H1 (cell line): ENCODE measurements around the gene TSPEAR. TPM values are rescaled to one million over a fixed set of nuclear protein-coding genes. Genes with fewer than 3 reads are reported as not detected.
A peak's percentile ranks its signal among the peaks of the same experiment; 100 is the strongest.

Source experiments
- CTCF ChIA-PET: fragments of 300-600 bp; sonication (Branson Sonifier 250); formaldehyde crosslinking; loops from one replicate; lab custom pipeline; 2021; ENCODE audit not compliant: partially characterized antibody; lab: Charles Lee
- POLR2A ChIA-PET: fragments of 300-600 bp; sonication (Branson Sonifier 250); formaldehyde crosslinking; loops from one replicate; lab custom pipeline; 2021; ENCODE audit warnings: inconsistent platforms; ENCODE audit not compliant: partially characterized antibody; lab: Charles Lee
- DNase-seq, 2 experiments: peaks; one replicate each; pipeline versions ENCODE4 v3.0.0 to v3.0.0-alpha.2; 2010 to 2022; ENCODE audit warnings: low spot score in 2 of 2, low read depth in 1 of 2, mixed read lengths in 1 of 2
- FAIRE-seq: peaks from 2 replicates; lab custom pipeline; 2011; peaks lifted over from hg19 to GRCh38; lab: Jason Lieb, UNC
- H2AFZ ChIP-seq: 2 replicates; pipeline ENCODE4 v1.8.1; 2012; ENCODE audit warnings: low read length, inconsistent platforms
- H2AK5ac ChIP-seq: 2 replicates; pipeline ENCODE4 v1.6.1; 2013; ENCODE audit warnings: low read depth, low read length
- H2BK120ac ChIP-seq: replicated peaks from 2 replicates; pipeline ENCODE3; 2013; ENCODE audit warnings: low read depth, low read length, inconsistent platforms
- H2BK12ac ChIP-seq: 2 replicates; pipeline ENCODE4 v1.6.1; 2013; ENCODE audit warnings: low read depth, low read length
- H2BK15ac ChIP-seq: 2 replicates; pipeline ENCODE4 v1.6.1; 2013; ENCODE audit warnings: low read length
- H2BK20ac ChIP-seq: 2 replicates; pipeline ENCODE4 v1.6.1; 2013; ENCODE audit warnings: low read length
- H2BK5ac ChIP-seq: 2 replicates; pipeline ENCODE4 v1.6.1; 2013; ENCODE audit warnings: low read depth, low read length
- H3K14ac ChIP-seq: 2 replicates; pipeline ENCODE4 v1.6.1; 2013; ENCODE audit warnings: inconsistent platforms; ENCODE audit not compliant: insufficient read length
- H3K18ac ChIP-seq: 2 replicates; pipeline ENCODE4 v1.6.1; 2013; ENCODE audit warnings: low read length; ENCODE audit errors: extremely low read depth
- H3K23ac ChIP-seq: 2 replicates; pipeline ENCODE4 v1.6.1; 2013; ENCODE audit warnings: inconsistent platforms; ENCODE audit not compliant: insufficient read length
- H3K23me2 ChIP-seq: 2 replicates; pipeline ENCODE4 v1.6.1; 2013; ENCODE audit warnings: low read depth, low read length
- H3K27ac ChIP-seq: 2 replicates; pipeline ENCODE4 v1.6.1; 2011; ENCODE audit warnings: low read depth, low read length, inconsistent platforms
- H3K27me3 ChIP-seq, 4 experiments: replicated peaks in 1 of 4; 1 replicate in 1 of 4; 2 replicates in 3 of 4; pipeline versions ENCODE4 v1.6.1 to v1.8.1; 2011 to 2013; ENCODE audit warnings: low read length in 3 of 4, mild to moderate bottlenecking in 3 of 4, inconsistent platforms in 2 of 4, mixed read lengths in 2 of 4, moderate library complexity in 1 of 4; ENCODE audit not compliant: control insufficient read depth in 3 of 4, insufficient read depth in 3 of 4; ENCODE audit errors: extremely low read depth in 1 of 4
- H3K36me3 ChIP-seq, 4 experiments: 2 replicates each; pipeline versions ENCODE4 v1.6.1 to v1.8.1; 2011 to 2013; ENCODE audit warnings: mild to moderate bottlenecking in 4 of 4, low read length in 3 of 4, moderate library complexity in 2 of 4, control low read depth in 1 of 4, inconsistent platforms in 1 of 4; ENCODE audit not compliant: insufficient read depth in 4 of 4, control insufficient read depth in 2 of 4
- H3K4ac ChIP-seq: replicated peaks from 2 replicates; pipeline ENCODE3; 2013; ENCODE audit warnings: low read length, low read depth, mixed read lengths, inconsistent platforms; ENCODE audit not compliant: insufficient read length
- H3K4me1 ChIP-seq, 4 experiments: replicated peaks in 1 of 4; 1 replicate in 1 of 4; 2 replicates in 3 of 4; pipeline versions ENCODE4 v1.6.1 to v1.8.1; 2011 to 2013; ENCODE audit warnings: low read length in 3 of 4, inconsistent platforms in 2 of 4, mixed read lengths in 1 of 4; ENCODE audit not compliant: insufficient read depth in 4 of 4, control insufficient read depth in 3 of 4
- H3K4me2 ChIP-seq, 2 experiments: 2 replicates each; pipeline versions ENCODE4 v1.6.1 to v1.8.1; 2011 to 2013; ENCODE audit warnings: low read depth in 2 of 2, low read length in 2 of 2, control low read depth in 1 of 2, inconsistent platforms in 1 of 2, mild to moderate bottlenecking in 1 of 2; ENCODE audit not compliant: insufficient read depth in 1 of 2
- H3K4me3 ChIP-seq, 4 experiments: fragments of 200-600, 300-600 bp in 1 of 4; sonication (generic), shearing (Covaris generic), sonication (Bioruptor Twin) in 1 of 4; 2 replicates each; pipeline versions ENCODE4 v1.5.1 to v1.8.1; 2011 to 2016; ENCODE audit warnings: low read length in 4 of 4, low read depth in 3 of 4, control low read depth in 2 of 4, inconsistent platforms in 2 of 4, mild to moderate bottlenecking in 2 of 4, mixed read lengths in 1 of 4, moderate library complexity in 1 of 4; ENCODE audit not compliant: insufficient read depth in 2 of 4; ENCODE audit errors: extremely low read depth in 1 of 4
- H3K56ac ChIP-seq: replicated peaks from 2 replicates; pipeline ENCODE3; 2013; ENCODE audit warnings: low read depth, mild to moderate bottlenecking, mixed read lengths, low read length, inconsistent platforms; ENCODE audit not compliant: insufficient read length
- H3K79me1 ChIP-seq: 2 replicates; pipeline ENCODE4 v1.6.1; 2013; ENCODE audit warnings: low read depth, low read length, control low read depth
- H3K79me2 ChIP-seq, 2 experiments: 2 replicates each; pipeline versions ENCODE4 v1.6.1 to v1.8.1; 2012 to 2013; ENCODE audit warnings: low read length in 2 of 2, mild to moderate bottlenecking in 2 of 2, inconsistent platforms in 1 of 2; ENCODE audit not compliant: insufficient read depth in 2 of 2, control insufficient read depth in 1 of 2
- H3K9ac ChIP-seq, 4 experiments: replicated peaks in 1 of 4; 1 replicate in 1 of 4; 2 replicates in 3 of 4; pipeline versions ENCODE4 v1.6.1 to v1.8.1; 2011 to 2013; ENCODE audit warnings: low read depth in 3 of 4, low read length in 3 of 4, control low read depth in 2 of 4, mild to moderate bottlenecking in 2 of 4, moderate library complexity in 2 of 4, inconsistent platforms in 1 of 4; ENCODE audit errors: extremely low read depth in 1 of 4
- H3K9me3 ChIP-seq, 2 experiments: 2 replicates each; pipeline versions ENCODE4 v1.6.1 to v1.8.1; 2012 to 2013; ENCODE audit warnings: mild to moderate bottlenecking in 2 of 2, moderate library complexity in 2 of 2, control low read depth in 1 of 2, inconsistent platforms in 1 of 2, low read depth in 1 of 2, low read length in 1 of 2, mixed read lengths in 1 of 2; ENCODE audit not compliant: insufficient read depth in 2 of 2
- H4K20me1 ChIP-seq, 2 experiments: replicated peaks in 1 of 2; 2 replicates each; pipeline versions ENCODE3 to v1.8.1; 2011 to 2013; ENCODE audit warnings: inconsistent platforms in 2 of 2, low read length in 2 of 2, mild to moderate bottlenecking in 1 of 2; ENCODE audit not compliant: insufficient read depth in 2 of 2, control insufficient read depth in 1 of 2
- H4K5ac ChIP-seq: 2 replicates; pipeline ENCODE4 v1.6.1; 2013; ENCODE audit warnings: low read length, low read depth, mixed read lengths, inconsistent platforms; ENCODE audit not compliant: insufficient read length
- H4K8ac ChIP-seq: 2 replicates; pipeline ENCODE4 v1.8.0; 2013; ENCODE audit warnings: mild to moderate bottlenecking, moderate library complexity, low read length, inconsistent platforms; ENCODE audit not compliant: insufficient read depth; ENCODE audit errors: extremely low read depth
- H4K91ac ChIP-seq: replicated peaks from 2 replicates; pipeline ENCODE3; 2013; ENCODE audit warnings: low read length, mixed read lengths, inconsistent platforms; ENCODE audit not compliant: insufficient read length
- BACH1 ChIP-seq: IDR thresholded peaks from 2 replicates; pipeline ENCODE4 v1.6.1; 2012; ENCODE audit warnings: low read length, improper control_type of control experiment
- MAFK ChIP-seq: IDR thresholded peaks from 2 replicates; pipeline ENCODE4 v1.6.1; 2012; ENCODE audit warnings: low read depth, mild to moderate bottlenecking, improper control_type of control experiment, low read length
- WGBS, 2 experiments: shearing (Covaris generic) in 1 of 2; methylation state at CpG; one replicate each; pipeline versions ENCODE4 v1.1.6 to v1.1.7; 2013 to 2015; ENCODE audit warnings: low lambda C conversion rate in 2 of 2, mixed read lengths in 2 of 2, inconsistent platforms in 1 of 2, low coverage in 1 of 2, missing lambda C conversion rate in 1 of 2; ENCODE audit not compliant: insufficient replicate concordance in 2 of 2, insufficient coverage in 1 of 2, insufficient read length in 1 of 2; ENCODE audit errors: extremely low coverage in 1 of 2, missing lambda C conversion rate in 1 of 2; 5-methylcytosine and 5-hydroxymethylcytosine counted together
- polyA plus RNA-seq, 7 experiments: library from polyadenylated mRNA; depleted of rRNA in 3 of 7; stranded (reverse) in 5 of 7; unstranded in 2 of 7; fragments of >200 nt in 5 of 7; fragments of 200-250 nt in 2 of 7; gene quantifications; 1 replicate in 5 of 7; 2 replicates in 1 of 7; 4 replicates in 1 of 7; pipeline versions ENCODE4 v1.2.1 to v1.2.3, GENCODE V29; 2011 to 2013; ENCODE audit warnings: missing spikeins in 2 of 7, mixed read lengths in 2 of 7
- total RNA-seq: library from RNA; stranded (reverse); fragmentation: NEBNext Ultra II Directional; extraction: Animal tissue kit (Norgen Biotek cat#: 25700); gene quantifications from 2 replicates; pipeline ENCODE4 v1.2.1, GENCODE V29; 2021
- TF ChIP-seq, protein P1 (sequence below): IDR thresholded peaks from 2 replicates; pipeline ENCODE4 v1.6.1; 2012; ENCODE audit warnings: inconsistent platforms

The TSPEAR gene
- total and polyA plus RNA-seq, 2 of the 8 experiments (the other 6 are each of a cell fraction or from before 2014, with no cell fraction given), result 0.58 to 0.89 TPM

DNA sequence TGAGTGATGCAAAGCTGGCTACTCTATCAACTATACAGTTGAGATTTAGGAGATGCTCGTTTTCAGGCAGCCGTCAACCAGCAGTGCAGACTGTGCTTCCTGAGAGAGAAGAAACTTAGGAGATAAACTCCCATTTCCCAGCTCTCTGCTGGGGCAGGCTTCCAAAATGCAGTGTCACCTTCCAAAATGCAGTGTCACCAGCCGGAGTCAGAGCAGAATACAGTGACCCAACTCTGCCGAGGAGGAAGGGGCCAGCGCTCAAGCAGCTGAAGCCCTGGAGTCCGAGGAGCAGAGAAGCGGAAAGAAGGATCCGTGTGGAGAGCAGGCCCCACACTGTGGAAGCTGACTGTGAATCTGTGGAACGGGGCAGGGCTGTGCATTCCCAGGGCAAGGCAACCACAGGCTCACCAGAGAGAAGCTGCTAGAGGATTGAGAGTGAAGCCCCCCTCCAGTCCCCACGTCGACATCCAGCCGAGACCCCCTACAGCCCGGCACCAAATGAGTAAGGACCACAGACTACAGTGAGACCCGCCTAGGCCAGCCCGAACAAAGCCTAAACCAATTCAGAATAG lies 28.7 kb downstream of the TSPEAR start:
- FAIRE-seq, result no peak
- Histone ChIP-seq H4K20me1 (no peaks in the 10 kb centered on the region), H3K23ac (no peak overlapping the region), H4K8ac (no peak overlapping the region), H3K4me1 (peaks cover 5 to 11% (median 8%) of the 10 kb centered on the region in 4 experiments), H4K91ac (no peak overlapping the region), H3K4me3 (no peak overlapping the region), H3K9ac (no peak overlapping the region), H2AK5ac (no peak overlapping the region), H3K4ac (no peak overlapping the region), H2BK5ac (no peak overlapping the region), H3K27me3 (no peaks in the 10 kb centered on the region), H4K5ac (no peak overlapping the region), H3K9me3 (no peaks in the 10 kb centered on the region), H3K23me2 (no peaks in the 10 kb centered on the region), H2AFZ (no peak overlapping the region), H3K79me2 (no peaks in the 10 kb centered on the region), H3K79me1 (no peaks in the 10 kb centered on the region), H2BK15ac (0 out of 2 replicates have a peak overlapping the region, but pooled peaks have one; percentile 46), H3K14ac (no peak overlapping the region), H2BK120ac (no peak overlapping the region), H3K4me2 (no peak overlapping the region), H3K18ac (no peak overlapping the region; the same call in 1 of the 2 replicates), H3K36me3 (0 out of 8 replicates have a peak, but pooled peaks cover 0 to 1% (median 0%) of the 10 kb centered on the region in 4 experiments), H3K56ac (no peak overlapping the region), H2BK20ac (no peak overlapping the region), H2BK12ac (0 out of 2 replicates have a peak overlapping the region, but pooled peaks have one; percentile 27), H3K27ac (no peak overlapping the region)
- POLR2A ChIA-PET, result interaction anchor here (0.7 to 1.5 kb wide), 3 partner anchors 9 to 146 kb away, joined by 3 to 5 read pairs (median 3); no protein-coding TSS in a partner anchor
- 95% methylated on average over 15 of the region's 15 CpGs; no CpG with 5 or more reads in 1 of the 2 experiments for WGBS, 2 experiments
- CTCF ChIA-PET, result interaction anchor here (0.6 to 1.5 kb wide), 3 partner anchors 8 to 894 kb away, joined by 3 read pairs; partner anchors contain the start of gene KRTAP10-12
- DNase-seq, result no peak
- TF ChIP-seq, protein P1, sequence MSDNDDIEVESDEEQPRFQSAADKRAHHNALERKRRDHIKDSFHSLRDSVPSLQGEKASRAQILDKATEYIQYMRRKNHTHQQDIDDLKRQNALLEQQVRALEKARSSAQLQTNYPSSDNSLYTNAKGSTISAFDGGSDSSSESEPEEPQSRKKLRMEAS, result no peak
- TF ChIP-seq MAFK (peak; percentile 10; the same call in 1 of the 2 replicates), BACH1 (peak; percentile 90)
